Right lobe of liver (tissue), 6 donors: ENCODE data around the gene MT1HL1. TPM values are rescaled to one million over a fixed set of nuclear protein-coding genes. Genes with fewer than 3 reads are reported as not detected.
"Not testable (repeated sequence)": the region's sequence is repeated elsewhere in the genome, so short reads cannot be mapped to it uniquely, and the experiment has no call there.

ENCODE experiments used
- ATAC-seq, 4 donors: fragments of 200-7000 bp; cut with Tn5 transposase; one replicate each; pipeline ENCODE4 v1.9.1; 2020; ENCODE audit warnings: mild to moderate bottlenecking in 4 of 4, moderate library complexity in 4 of 4
- DNase-seq, 3 donors: peaks; one replicate each; pipeline ENCODE4 v3.0.0-alpha.2; 2020
- H3K27ac ChIP-seq, 3 donors: fragments of 200-600 bp; one replicate each; pipeline ENCODE4 v1.8.0; 2022
- H3K27me3 ChIP-seq, 2 donors: fragments of 200-600 bp; one replicate each; pipeline ENCODE4 v1.8.0; 2022
- H3K36me3 ChIP-seq, 4 donors: fragments of 200-600 bp; sonication (generic) in 1 of 4; one replicate each; pipeline versions ENCODE4 v1.5.1 to v1.8.0; 2017 to 2022; ENCODE audit warnings: control low read depth in 1 of 4
- H3K4me1 ChIP-seq, 4 donors: fragments of 200-600 bp; sonication (generic) in 1 of 4; one replicate each; pipeline versions ENCODE4 v1.5.1 to v1.8.0; 2017 to 2022; ENCODE audit warnings: control low read depth in 1 of 4
- H3K4me3 ChIP-seq, 3 donors: fragments of 200-600 bp; one replicate each; pipeline ENCODE4 v1.8.0; 2022
- H3K9me3 ChIP-seq, 4 donors: fragments of 200-600 bp; sonication (generic) in 1 of 4; one replicate each; pipeline versions ENCODE4 v1.5.1 to v1.8.0; 2017 to 2022; ENCODE audit warnings: control low read depth in 1 of 4
- CTCF ChIP-seq, 4 donors: fragments of 200-600 bp in 3 of 4; fragments of 450-650 bp in 1 of 4; IDR thresholded peaks; one replicate each; pipeline versions ENCODE4 v1.5.1 to v1.8.0; 2016 to 2022; ENCODE audit warnings: antibody characterized with exemption in 4 of 4, mild to moderate bottlenecking in 2 of 4
- POLR2A ChIP-seq: fragments of 450-650 bp; IDR thresholded peaks from one replicate; pipeline ENCODE4 v1.6.1; 2017; ENCODE audit warnings: antibody characterized with exemption, mild to moderate bottlenecking
- WGBS: methylation state at CpG from one replicate; pipeline ENCODE4 v1.1.6; 2018; ENCODE audit warnings: low coverage, low lambda C conversion rate; ENCODE audit not compliant: insufficient coverage; ENCODE audit errors: missing lambda C conversion rate; 5-methylcytosine and 5-hydroxymethylcytosine counted together
- intact Hi-C, 2 donors: fragments of 100-400 bp; cut with DNase I; formaldehyde crosslinking; loops; one replicate each; pipeline versions ENCODE4 v1.11.2 to v1.14.1; 2022
- total RNA-seq, 6 experiments: library from RNA; depleted of rRNA in 2 of 6; stranded (reverse); fragments of >200 nt in 2 of 6; fragmentation: NEBNext Ultra II Directional in 3 of 6; extraction: Animal tissue kit (Norgen Biotek cat#: 25700) in 3 of 6; gene quantifications; one replicate each; pipeline versions ENCODE4 v1.1.0 to v1.2.4, GENCODE V29; 2016 to 2023
- donor health status: DM: no; HTN: yes; CAD: no.
- donor health status: DM: no; HTN: no; CAD: no.
- donor health status: DM: no; HTN: no; CAD: no.
- donor health status: DM: no; HTN: yes; CAD: no.
- donor health status: DM: no; HTN: yes; CAD: no.

MT1HL1 gene
- total RNA-seq, 6 experiments from 2014 or later = not detected

- TF ChIP-seq CTCF (IDR thresholded peaks at IDR 0.05) (no peak), POLR2A (no peak)
- no peak overlapping the region for H3K27ac ChIP-seq
- H3K4me1 ChIP-seq = no peaks in the 10 kb centered on the region
- ATAC-seq (no peak), DNase-seq (no peak)
- H3K9me3 ChIP-seq = no peaks in the 10 kb centered on the region
- H3K4me3 ChIP-seq = no peak overlapping the region
- intact Hi-C loops = no loop called here
- 71% methylated on average over 12 of the region's 13 CpGs for WGBS
- no peaks in the 10 kb centered on the region for H3K27me3 ChIP-seq
- no peaks in the 10 kb centered on the region for H3K36me3 ChIP-seq
Observed at GRCh38 chr1:236979149-236979900, 24.9 kb downstream of the MT1HL1 start.

- no peak for ATAC-seq
- H3K9me3 ChIP-seq = no peaks in the 10 kb centered on the region
- intact Hi-C loops = no loop called here
- no peak for DNase-seq
- WGBS = 69% methylated on average over 9 of the region's 14 CpGs
- TF ChIP-seq POLR2A (no peak), CTCF (IDR thresholded peaks at IDR 0.05) (no peak)
- no peak overlapping the region for H3K27ac ChIP-seq
- no peaks in the 10 kb centered on the region for H3K4me1 ChIP-seq
- no peaks in the 10 kb centered on the region for H3K27me3 ChIP-seq
- no peaks in the 10 kb centered on the region for H3K36me3 ChIP-seq
- H3K4me3 ChIP-seq = no peak overlapping the region
Observed at GRCh38 chr1:236978740-236979139, 25.5 kb downstream of the MT1HL1 start.

GRCh38 chr1:236975461-236975860 is 28.8 kb downstream of the MT1HL1 start:
- TF ChIP-seq POLR2A (no peak), CTCF (IDR thresholded peaks at IDR 0.05) (no peak)
- intact Hi-C loops = no loop called here
- WGBS = 67% methylated on average over 6 of the region's 6 CpGs

GRCh38 chr1:236974025-236974424 is 30.2 kb downstream of the MT1HL1 start:
- DNase-seq, H3K4me1 ChIP-seq, ATAC-seq, H3K9me3 ChIP-seq, H3K27me3 ChIP-seq, H3K4me3 ChIP-seq, H3K36me3 ChIP-seq, intact Hi-C loops, H3K27ac ChIP-seq: not testable (repeated sequence)
- WGBS = 71% methylated on average over 5 of the region's 5 CpGs

More at GRCh38 chr1:236975461-236975860, 28.8 kb downstream of the MT1HL1 start:
- DNase-seq (no peak), ATAC-seq (no peak)
- H3K36me3 ChIP-seq = no peaks in the 10 kb centered on the region
- H3K4me1 ChIP-seq = no peaks in the 10 kb centered on the region
- no peak overlapping the region for H3K4me3 ChIP-seq
- H3K9me3 ChIP-seq = no peaks in the 10 kb centered on the region
- H3K27ac ChIP-seq = no peak overlapping the region
- no peaks in the 10 kb centered on the region for H3K27me3 ChIP-seq

GRCh38 chr1:236966636-236967035 is 37.6 kb downstream of the MT1HL1 start:
- H3K4me1 ChIP-seq = no peaks in the 10 kb centered on the region
- no peak for TF ChIP-seq CTCF (IDR thresholded peaks at IDR 0.05)
- no peak for TF ChIP-seq POLR2A
- no peak overlapping the region for H3K4me3 ChIP-seq
- DNase-seq = no peak
- H3K27ac ChIP-seq = no peak overlapping the region
- H3K9me3 ChIP-seq = no peaks in the 10 kb centered on the region
- intact Hi-C loops = no loop called here
- H3K27me3 ChIP-seq = no peaks in the 10 kb centered on the region
- 61% methylated on average over 6 of the region's 6 CpGs for WGBS
- no peak for ATAC-seq
- no peaks in the 10 kb centered on the region for H3K36me3 ChIP-seq
